Calu3 (cell line): ENCODE results near the gene UROC1. TPM values are rescaled to one million over a fixed set of nuclear protein-coding genes. Genes with fewer than 3 reads are reported as not detected.

Experiments used
- BruUV-seq: library from RNA; stranded (reverse); fragments of 400-500 nt; replicated peaks from 2 replicates; lab custom pipeline; 2021; lab: Mats Ljungman, UMichigan
- CTCF ChIA-PET: fragments of 300-600 bp; sonication (Branson Sonifier 250); formaldehyde crosslinking; loops from one replicate; lab custom pipeline; 2022; ENCODE audit warnings: antibody characterized with exemption; lab: Charles Lee
- DNase-seq: peaks from one replicate; pipeline ENCODE4 v3.0.0; 2022
- H3K27ac Mint-ChIP-seq: one replicate; pipeline ENCODE4 v1.8.0; 2022; ENCODE audit warnings: mixed read lengths; ENCODE audit not compliant: unreplicated experiment
- H3K27me3 Mint-ChIP-seq: one replicate; pipeline ENCODE4 v1.8.0; 2022; ENCODE audit warnings: mixed read lengths; ENCODE audit not compliant: unreplicated experiment
- H3K36me3 Mint-ChIP-seq: one replicate; pipeline ENCODE4 v1.8.0; 2022; ENCODE audit warnings: mild to moderate bottlenecking, moderate library complexity, mixed read lengths; ENCODE audit not compliant: insufficient read depth, unreplicated experiment
- H3K4me1 Mint-ChIP-seq: one replicate; pipeline ENCODE4 v1.8.0; 2022; ENCODE audit warnings: mild to moderate bottlenecking, low read depth, mixed read lengths; ENCODE audit not compliant: unreplicated experiment
- H3K4me3 Mint-ChIP-seq: one replicate; pipeline ENCODE4 v1.8.0; 2022; ENCODE audit warnings: mild to moderate bottlenecking, low read depth, moderate library complexity, mixed read lengths; ENCODE audit not compliant: unreplicated experiment
- H3K9me3 Mint-ChIP-seq: one replicate; pipeline ENCODE4 v1.8.0; 2022; ENCODE audit warnings: low read depth, mixed read lengths; ENCODE audit not compliant: unreplicated experiment
- intact Hi-C: fragments of 100-400 bp; cut with micrococcal nuclease; formaldehyde crosslinking; loops from one replicate; pipeline ENCODE4 v1.10.0; 2022; ENCODE audit not compliant: unreplicated experiment
- total RNA-seq: library from RNA; stranded (reverse); gene quantifications from 2 replicates; pipeline ENCODE4 v1.2.3, GENCODE V29; 2022
- TF ChIP-seq, protein P1 (sequence below): fragments of 200-600 bp; IDR thresholded peaks from one replicate; pipeline ENCODE4 v1.8.0; 2022; ENCODE audit warnings: antibody characterized with exemption; ENCODE audit not compliant: unreplicated experiment

The UROC1 gene
- total RNA-seq, 1 experiment from 2014 or later, result not detected

DNA sequence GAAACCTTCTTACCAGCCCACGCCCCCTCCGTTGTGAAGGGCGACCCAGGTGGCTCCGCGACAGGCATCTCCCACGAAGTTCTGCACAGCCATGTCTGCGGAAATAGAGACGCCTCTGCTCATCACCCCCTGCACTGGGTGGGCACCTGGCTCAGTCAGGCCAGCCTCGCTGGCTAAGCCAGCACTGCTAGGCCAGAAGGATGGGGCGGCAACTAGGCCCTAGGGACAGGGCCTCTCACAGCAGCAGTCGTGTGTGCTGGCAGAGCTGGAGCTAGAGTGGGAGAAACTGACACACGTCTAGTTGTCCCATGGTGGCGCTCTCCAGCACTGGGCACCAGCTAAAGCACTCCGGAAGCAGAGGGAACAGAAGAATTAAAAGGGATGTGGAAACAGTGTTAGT lies 29.4 kb downstream of the UROC1 start:
- H3K4me3 Mint-ChIP-seq, result no peak overlapping the region
- no TSS peak for BruUV-seq
- no peak overlapping the region for H3K27ac Mint-ChIP-seq
- H3K9me3 Mint-ChIP-seq, result no peaks in the 10 kb centered on the region
- CTCF ChIA-PET, result no interaction called here
- intact Hi-C loops, result no loop called here
- peaks cover 10% of the 10 kb centered on the region for H3K4me1 Mint-ChIP-seq
- H3K27me3 Mint-ChIP-seq, result peaks cover 22% of the 10 kb centered on the region
- DNase-seq, result no peak
- TF ChIP-seq, protein P1, sequence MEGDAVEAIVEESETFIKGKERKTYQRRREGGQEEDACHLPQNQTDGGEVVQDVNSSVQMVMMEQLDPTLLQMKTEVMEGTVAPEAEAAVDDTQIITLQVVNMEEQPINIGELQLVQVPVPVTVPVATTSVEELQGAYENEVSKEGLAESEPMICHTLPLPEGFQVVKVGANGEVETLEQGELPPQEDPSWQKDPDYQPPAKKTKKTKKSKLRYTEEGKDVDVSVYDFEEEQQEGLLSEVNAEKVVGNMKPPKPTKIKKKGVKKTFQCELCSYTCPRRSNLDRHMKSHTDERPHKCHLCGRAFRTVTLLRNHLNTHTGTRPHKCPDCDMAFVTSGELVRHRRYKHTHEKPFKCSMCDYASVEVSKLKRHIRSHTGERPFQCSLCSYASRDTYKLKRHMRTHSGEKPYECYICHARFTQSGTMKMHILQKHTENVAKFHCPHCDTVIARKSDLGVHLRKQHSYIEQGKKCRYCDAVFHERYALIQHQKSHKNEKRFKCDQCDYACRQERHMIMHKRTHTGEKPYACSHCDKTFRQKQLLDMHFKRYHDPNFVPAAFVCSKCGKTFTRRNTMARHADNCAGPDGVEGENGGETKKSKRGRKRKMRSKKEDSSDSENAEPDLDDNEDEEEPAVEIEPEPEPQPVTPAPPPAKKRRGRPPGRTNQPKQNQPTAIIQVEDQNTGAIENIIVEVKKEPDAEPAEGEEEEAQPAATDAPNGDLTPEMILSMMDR, result no peak
- H3K36me3 Mint-ChIP-seq, result no peaks in the 10 kb centered on the region

DNA sequence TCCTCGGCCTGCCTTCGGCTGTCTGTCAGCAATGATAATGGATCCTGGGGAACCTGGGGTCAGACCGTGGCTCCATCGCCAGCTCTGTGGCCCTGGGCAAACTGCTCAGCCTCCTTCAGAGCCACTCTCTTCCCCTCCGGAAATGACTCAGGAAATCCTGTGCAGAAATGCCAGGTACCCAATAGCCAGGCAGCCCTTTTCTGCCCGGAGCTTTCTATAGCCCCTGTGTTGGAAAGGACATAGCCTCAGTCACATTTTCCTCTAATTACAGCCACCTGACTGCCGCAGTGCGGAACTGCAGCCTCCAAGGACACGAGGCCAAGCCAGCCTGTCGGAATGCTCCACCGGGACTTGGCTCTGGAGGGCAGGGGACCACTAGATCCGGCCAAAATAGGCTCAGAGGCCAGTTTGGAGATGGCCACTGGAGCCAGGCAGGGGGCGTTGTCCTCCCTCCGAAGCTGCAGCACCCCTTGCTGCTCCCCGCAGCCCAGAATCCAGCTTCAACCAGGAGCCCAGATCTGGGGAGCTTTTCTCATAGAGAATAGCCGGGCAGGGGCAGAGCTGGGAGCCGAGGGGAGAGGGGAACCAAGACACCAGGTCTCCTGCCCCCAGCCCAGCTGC lies 30.3 kb downstream of the UROC1 start:
- no peak overlapping the region for H3K4me3 Mint-ChIP-seq
- no peaks in the 10 kb centered on the region for H3K36me3 Mint-ChIP-seq
- DNase-seq, result no peak
- no TSS peak for BruUV-seq
- H3K27me3 Mint-ChIP-seq, result peaks cover 26% of the 10 kb centered on the region
- H3K9me3 Mint-ChIP-seq, result no peaks in the 10 kb centered on the region
- TF ChIP-seq, protein P1, result peak; percentile 17
- H3K4me1 Mint-ChIP-seq, result peaks cover 10% of the 10 kb centered on the region
- no peak overlapping the region for H3K27ac Mint-ChIP-seq
- intact Hi-C loops, result no loop called here
- CTCF ChIA-PET, result interaction anchor here (0.6 kb wide), 1 partner anchor 18 kb away, joined by 3 read pairs; no protein-coding TSS in a partner anchor

DNA sequence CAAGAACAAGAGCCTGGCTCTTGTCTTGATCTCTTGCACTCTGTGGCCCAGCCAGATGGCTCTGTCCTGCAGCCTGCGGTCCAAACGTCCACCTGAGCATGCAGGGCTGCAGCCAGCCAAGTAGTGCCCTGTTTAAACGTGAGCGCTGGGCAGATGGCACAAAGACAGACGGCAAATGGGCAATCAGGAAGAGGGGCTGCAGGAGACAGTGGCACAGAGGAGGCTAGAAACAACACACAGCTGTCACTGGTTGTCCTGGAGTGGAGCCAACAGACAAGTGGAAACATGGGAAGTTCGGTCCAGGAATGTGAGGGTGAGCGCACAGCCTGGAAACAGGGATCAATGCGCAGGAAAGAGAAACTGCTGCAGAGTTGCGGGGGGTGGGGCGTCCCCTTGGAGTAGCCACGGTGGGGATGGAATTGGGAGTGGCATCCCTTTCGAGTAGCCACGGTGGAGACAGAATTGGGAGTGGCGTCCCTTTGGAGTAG lies 31.2 kb downstream of the UROC1 start:
- Mint-ChIP-seq H3K4me3 (no peak overlapping the region), H3K4me1 (peaks cover 10% of the 10 kb centered on the region), H3K27me3 (peaks cover 29% of the 10 kb centered on the region), H3K36me3 (no peaks in the 10 kb centered on the region), H3K27ac (no peak overlapping the region), H3K9me3 (no peaks in the 10 kb centered on the region)
- BruUV-seq, result no TSS peak
- no peak for DNase-seq
- CTCF ChIA-PET, result no interaction called here
- intact Hi-C loops, result no loop called here
- TF ChIP-seq, protein P1, result no peak

DNA sequence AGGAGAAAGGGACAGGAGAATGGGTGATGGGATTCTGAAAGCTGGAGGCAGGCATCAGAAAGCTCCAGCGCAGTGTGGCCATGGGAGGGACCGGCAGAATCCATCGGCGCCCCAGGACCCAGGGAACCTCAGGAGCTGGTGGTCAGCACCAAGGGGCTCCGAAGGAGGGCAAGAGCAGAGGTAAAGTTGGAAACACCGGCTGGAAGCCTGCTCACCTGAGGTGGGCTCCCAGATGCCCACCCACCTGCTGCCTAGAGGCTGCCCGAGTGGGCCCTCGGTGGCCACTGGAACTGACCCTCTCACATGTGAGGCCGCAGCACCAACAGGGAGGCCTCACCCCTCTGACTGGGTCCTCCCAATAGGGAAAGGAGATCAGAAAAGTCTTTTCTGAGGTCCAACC lies 31.6 kb downstream of the UROC1 start:
- BruUV-seq, result no TSS peak
- no peak overlapping the region for H3K27ac Mint-ChIP-seq
- intact Hi-C loops, result no loop called here
- CTCF ChIA-PET, result no interaction called here
- no peak for DNase-seq
- TF ChIP-seq, protein P1, result no peak
- H3K27me3 Mint-ChIP-seq, result peaks cover 29% of the 10 kb centered on the region
- no peak overlapping the region for H3K4me3 Mint-ChIP-seq
- peaks cover 10% of the 10 kb centered on the region for H3K4me1 Mint-ChIP-seq
- H3K36me3 Mint-ChIP-seq, result no peaks in the 10 kb centered on the region
- H3K9me3 Mint-ChIP-seq, result no peaks in the 10 kb centered on the region
